Measurements from ENCODE around the gene TTI1.

- TF ChIP-seq, protein P1, sequence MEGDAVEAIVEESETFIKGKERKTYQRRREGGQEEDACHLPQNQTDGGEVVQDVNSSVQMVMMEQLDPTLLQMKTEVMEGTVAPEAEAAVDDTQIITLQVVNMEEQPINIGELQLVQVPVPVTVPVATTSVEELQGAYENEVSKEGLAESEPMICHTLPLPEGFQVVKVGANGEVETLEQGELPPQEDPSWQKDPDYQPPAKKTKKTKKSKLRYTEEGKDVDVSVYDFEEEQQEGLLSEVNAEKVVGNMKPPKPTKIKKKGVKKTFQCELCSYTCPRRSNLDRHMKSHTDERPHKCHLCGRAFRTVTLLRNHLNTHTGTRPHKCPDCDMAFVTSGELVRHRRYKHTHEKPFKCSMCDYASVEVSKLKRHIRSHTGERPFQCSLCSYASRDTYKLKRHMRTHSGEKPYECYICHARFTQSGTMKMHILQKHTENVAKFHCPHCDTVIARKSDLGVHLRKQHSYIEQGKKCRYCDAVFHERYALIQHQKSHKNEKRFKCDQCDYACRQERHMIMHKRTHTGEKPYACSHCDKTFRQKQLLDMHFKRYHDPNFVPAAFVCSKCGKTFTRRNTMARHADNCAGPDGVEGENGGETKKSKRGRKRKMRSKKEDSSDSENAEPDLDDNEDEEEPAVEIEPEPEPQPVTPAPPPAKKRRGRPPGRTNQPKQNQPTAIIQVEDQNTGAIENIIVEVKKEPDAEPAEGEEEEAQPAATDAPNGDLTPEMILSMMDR (IDR thresholded peaks at IDR 0.05), result no peak
- no peak for TF ChIP-seq POLR2A (IDR thresholded peaks at IDR 0.05)
- no peak for TF ChIP-seq POLR2AphosphoS5 (IDR thresholded peaks at IDR 0.05)
Measured at GRCh38 chr20:37994512-37994911, 38.7 kb downstream of the TTI1 start.

Measured in stomach (tissue), 4 donors.